Epithelial cell of esophagus (primary cell): ENCODE measurements around the gene VRTN.

Source experiments
- DNase-seq: peaks from one replicate; pipeline ENCODE4 v3.0.0; 2010; ENCODE audit warnings: low read depth
- H3K4me3 ChIP-seq: 2 replicates; pipeline ENCODE4 v1.5.1; 2011; ENCODE audit warnings: mild to moderate bottlenecking, low read length, control low read depth
- TF ChIP-seq, protein P1 (sequence below): IDR thresholded peaks from 2 replicates; pipeline ENCODE4 v1.5.1; 2011; ENCODE audit warnings: low read depth, mild to moderate bottlenecking, low read length, control low read depth, inconsistent platforms; ENCODE audit not compliant: insufficient read depth; ENCODE audit errors: missing control alignments

The VRTN gene

GRCh38 chr14:74409441-74409840 is 61.2 kb downstream of the VRTN start:
- TF ChIP-seq, protein P1, sequence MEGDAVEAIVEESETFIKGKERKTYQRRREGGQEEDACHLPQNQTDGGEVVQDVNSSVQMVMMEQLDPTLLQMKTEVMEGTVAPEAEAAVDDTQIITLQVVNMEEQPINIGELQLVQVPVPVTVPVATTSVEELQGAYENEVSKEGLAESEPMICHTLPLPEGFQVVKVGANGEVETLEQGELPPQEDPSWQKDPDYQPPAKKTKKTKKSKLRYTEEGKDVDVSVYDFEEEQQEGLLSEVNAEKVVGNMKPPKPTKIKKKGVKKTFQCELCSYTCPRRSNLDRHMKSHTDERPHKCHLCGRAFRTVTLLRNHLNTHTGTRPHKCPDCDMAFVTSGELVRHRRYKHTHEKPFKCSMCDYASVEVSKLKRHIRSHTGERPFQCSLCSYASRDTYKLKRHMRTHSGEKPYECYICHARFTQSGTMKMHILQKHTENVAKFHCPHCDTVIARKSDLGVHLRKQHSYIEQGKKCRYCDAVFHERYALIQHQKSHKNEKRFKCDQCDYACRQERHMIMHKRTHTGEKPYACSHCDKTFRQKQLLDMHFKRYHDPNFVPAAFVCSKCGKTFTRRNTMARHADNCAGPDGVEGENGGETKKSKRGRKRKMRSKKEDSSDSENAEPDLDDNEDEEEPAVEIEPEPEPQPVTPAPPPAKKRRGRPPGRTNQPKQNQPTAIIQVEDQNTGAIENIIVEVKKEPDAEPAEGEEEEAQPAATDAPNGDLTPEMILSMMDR = no peak
- DNase-seq = no peak
- H3K4me3 ChIP-seq = no peak overlapping the region
